SK-N-MC (cell line): ENCODE results near the gene IGFBP1.
A peak's percentile ranks its signal among the peaks of the same experiment; 100 is the strongest.

Experiments
- DNase-seq: peaks from one replicate; pipeline ENCODE4 v3.0.0-alpha.2; 2011; ENCODE audit warnings: low read depth, low spot score
- H3K27ac ChIP-seq: fragments of 200-600 bp; sonication (generic); 2 replicates; pipeline ENCODE4 v1.5.1; 2016; ENCODE audit warnings: mixed run types
- H3K36me3 ChIP-seq: fragments of 200-600 bp; sonication (generic); 2 replicates; pipeline ENCODE4 v1.6.1; 2017; ENCODE audit warnings: antibody characterized with exemption, low read length, mixed read lengths; ENCODE audit not compliant: insufficient read depth
- H3K4me3 ChIP-seq: fragments of 200-600 bp; sonication (generic); 2 replicates; pipeline ENCODE4 v1.5.1; 2016
- H3K9ac ChIP-seq: fragments of 200-600 bp; sonication (generic); 2 replicates; pipeline ENCODE4 v1.8.0; 2017; ENCODE audit warnings: mixed run types, mixed read lengths; ENCODE audit not compliant: insufficient read length
- H3K9me3 ChIP-seq: fragments of 200-600 bp; sonication (generic); 2 replicates; pipeline ENCODE4 v1.6.1; 2017; ENCODE audit warnings: low read depth, mild to moderate bottlenecking, antibody characterized with exemption, low read length, moderate library complexity, mixed read lengths
- EZH2 ChIP-seq: fragments of 200-600 bp; sonication (generic); IDR thresholded peaks from one replicate; pipeline ENCODE4 v1.6.1; 2017; ENCODE audit warnings: antibody characterized with exemption
- FOXP2 ChIP-seq: optimal IDR thresholded peaks from 2 replicates; pipeline ENCODE3; 2011; ENCODE audit warnings: mild to moderate bottlenecking, moderate library complexity; ENCODE audit not compliant: insufficient read depth; ENCODE audit errors: extremely low read length, control extremely low read depth
- POLR2AphosphoS5 ChIP-seq: IDR thresholded peaks from 2 replicates; pipeline ENCODE4 v1.6.1; 2012; ENCODE audit warnings: mild to moderate bottlenecking, low read depth, low read length, borderline replicate concordance

IGFBP1 gene

GRCh38 chr7:45888993-45889366, 692 bp downstream of the IGFBP1 start:
- TF ChIP-seq FOXP2: no peak
- no peak for TF ChIP-seq POLR2AphosphoS5
- TF ChIP-seq EZH2: no peak
- H3K9me3 ChIP-seq: no peaks in the 10 kb centered on the region
- no peaks in the 10 kb centered on the region for H3K36me3 ChIP-seq
- H3K9ac ChIP-seq: no peak overlapping the region
- DNase-seq: no peak
- no peak overlapping the region for H3K4me3 ChIP-seq
- no peak overlapping the region for H3K27ac ChIP-seq

- no peak for DNase-seq
- H3K4me3 ChIP-seq: no peak overlapping the region
- no peaks in the 10 kb centered on the region for H3K9me3 ChIP-seq
- H3K9ac ChIP-seq: no peak overlapping the region
- no peaks in the 10 kb centered on the region for H3K36me3 ChIP-seq
- no peak overlapping the region for H3K27ac ChIP-seq
- TF ChIP-seq FOXP2 (no peak), EZH2 (no peak), POLR2AphosphoS5 (no peak)
Measured at GRCh38 chr7:45889367-45890067, 1.2 kb downstream of the IGFBP1 start.

GRCh38 chr7:45890125-45890901, 2.0 kb downstream of the IGFBP1 start:
- TF ChIP-seq POLR2AphosphoS5 (no peak), FOXP2 (no peak), EZH2 (no peak)
- H3K27ac ChIP-seq: no peak overlapping the region

GRCh38 chr7:45890902-45891461, 2.7 kb downstream of the IGFBP1 start:
- H3K27ac ChIP-seq: no peak overlapping the region
- H3K9me3 ChIP-seq: no peaks in the 10 kb centered on the region
- no peaks in the 10 kb centered on the region for H3K36me3 ChIP-seq
- TF ChIP-seq FOXP2 (no peak), EZH2 (no peak), POLR2AphosphoS5 (no peak)
- H3K4me3 ChIP-seq: no peak overlapping the region
- DNase-seq: peak; percentile 12
- H3K9ac ChIP-seq: no peak overlapping the region

More at GRCh38 chr7:45890125-45890901, 2.0 kb downstream of the IGFBP1 start:
- H3K36me3 ChIP-seq: no peaks in the 10 kb centered on the region
- no peak overlapping the region for H3K4me3 ChIP-seq
- no peak for DNase-seq
- H3K9me3 ChIP-seq: no peaks in the 10 kb centered on the region
- H3K9ac ChIP-seq: no peak overlapping the region

- Histone ChIP-seq H3K4me3 (no peak overlapping the region), H3K9ac (no peak overlapping the region), H3K27ac (no peak overlapping the region), H3K36me3 (no peaks in the 10 kb centered on the region), H3K9me3 (no peaks in the 10 kb centered on the region)
- DNase-seq: no peak
- TF ChIP-seq FOXP2 (no peak), POLR2AphosphoS5 (no peak), EZH2 (no peak)
Measured at GRCh38 chr7:45891462-45892402, 3.4 kb downstream of the IGFBP1 start.

- no peak overlapping the region for H3K9ac ChIP-seq
- H3K4me3 ChIP-seq: no peak overlapping the region
- no peak overlapping the region for H3K27ac ChIP-seq
- H3K9me3 ChIP-seq: no peaks in the 10 kb centered on the region
- no peaks in the 10 kb centered on the region for H3K36me3 ChIP-seq
- TF ChIP-seq POLR2AphosphoS5 (no peak), EZH2 (no peak), FOXP2 (no peak)
- no peak for DNase-seq
Measured at GRCh38 chr7:45892407-45893035, 4.2 kb downstream of the IGFBP1 start.

- no peaks in the 10 kb centered on the region for H3K9me3 ChIP-seq
- no peak overlapping the region for H3K4me3 ChIP-seq
- H3K9ac ChIP-seq: no peak overlapping the region
- no peak for DNase-seq
- H3K27ac ChIP-seq: no peak overlapping the region
- TF ChIP-seq EZH2 (no peak), FOXP2 (no peak), POLR2AphosphoS5 (no peak)
- H3K36me3 ChIP-seq: no peaks in the 10 kb centered on the region
Measured at GRCh38 chr7:45893374-45893995, 5.2 kb downstream of the IGFBP1 start.

- Histone ChIP-seq H3K4me3 (no peak overlapping the region), H3K36me3 (no peaks in the 10 kb centered on the region), H3K27ac (no peak overlapping the region), H3K9me3 (no peaks in the 10 kb centered on the region), H3K9ac (no peak overlapping the region)
- no peak for DNase-seq
- no peak for TF ChIP-seq POLR2AphosphoS5
- no peak for TF ChIP-seq FOXP2
- TF ChIP-seq EZH2: no peak
Measured at GRCh38 chr7:45893996-45894664, 5.8 kb downstream of the IGFBP1 start.
